Activated effector memory CD4-positive, alpha-beta T cell treated with anti-CD3 and anti-CD28 coated beads, Interleukin-2, amount 50 U/mL, for 16 hours (primary cell): Measurements from ENCODE around the gene NKRF.
"Not testable (repeated sequence)": the region's sequence is repeated elsewhere in the genome, so short reads cannot be mapped to it uniquely, and the experiment has no call there.

Experiments used
- DNase-seq: peaks from one replicate; pipeline ENCODE4 v3.0.0-alpha.2; 2020

The NKRF gene

GRCh38 chrX:119606280-119607017, at the start of gene NKRF:
Gene NKRF, minus strand, starts transcription at chrX:119606424.
- DNase-seq: peak; percentile 95

- peak; percentile 89 for DNase-seq
Observed at GRCh38 chrX:119655125-119655524, 48.9 kb upstream of the NKRF start.

- peak; percentile 67 for DNase-seq
Observed at GRCh38 chrX:119654112-119654531, 47.9 kb upstream of the NKRF start.

- DNase-seq: no peak
Observed at GRCh38 chrX:119648421-119648775, 42.2 kb upstream of the NKRF start.

GRCh38 chrX:119647552-119648420, 41.6 kb upstream of the NKRF start:
- DNase-seq: peak; percentile 86

- DNase-seq: no peak
Observed at GRCh38 chrX:119647089-119647488, 40.9 kb upstream of the NKRF start.

GRCh38 chrX:119646515-119646914, 40.3 kb upstream of the NKRF start:
- DNase-seq: peak; percentile 61

- DNase-seq: no peak
Observed at GRCh38 chrX:119643696-119644095, 37.5 kb upstream of the NKRF start.

- DNase-seq: no peak
Observed at GRCh38 chrX:119640731-119641170, 34.5 kb upstream of the NKRF start.

- no peak for DNase-seq
Observed at GRCh38 chrX:119638725-119639471, 32.7 kb upstream of the NKRF start.

GRCh38 chrX:119637421-119637820, 31.2 kb upstream of the NKRF start:
- DNase-seq: not testable (repeated sequence)

- peak; percentile 62 for DNase-seq
Observed at GRCh38 chrX:119636419-119636818, 30.2 kb upstream of the NKRF start.

GRCh38 chrX:119635799-119636198, 29.6 kb upstream of the NKRF start:
- DNase-seq: no peak

GRCh38 chrX:119635179-119635578, 29.0 kb upstream of the NKRF start:
- DNase-seq: no peak

- DNase-seq: no peak
Observed at GRCh38 chrX:119625843-119626242, 19.6 kb upstream of the NKRF start.

GRCh38 chrX:119624951-119625668, 18.9 kb upstream of the NKRF start:
- no peak for DNase-seq

GRCh38 chrX:119624417-119624816, 18.2 kb upstream of the NKRF start:
- no peak for DNase-seq

- DNase-seq: no peak
Observed at GRCh38 chrX:119622356-119623232, 16.4 kb upstream of the NKRF start.

- no peak for DNase-seq
Observed at GRCh38 chrX:119618439-119618838, 12.2 kb upstream of the NKRF start.

- DNase-seq: no peak
Observed at GRCh38 chrX:119617517-119618164, 11.4 kb upstream of the NKRF start.

- no peak for DNase-seq
Observed at GRCh38 chrX:119614776-119615175, 8.6 kb upstream of the NKRF start.
